RWPE2 (cell line): ENCODE results near the gene ZC3HAV1.
"Not testable (repeated sequence)": the region's sequence is repeated elsewhere in the genome, so short reads cannot be mapped to it uniquely, and the experiment has no call there.

Experiments used
- ATAC-seq: fragments of 200-7000 bp; cut with Tn5 transposase; 3 replicates; pipeline ENCODE4 v1.9.1; 2021; ENCODE audit warnings: low read depth
- DNase-seq: peaks from one replicate; pipeline ENCODE4 v3.0.0-alpha.2; 2020; ENCODE audit warnings: low spot score
- H3K27ac ChIP-seq: fragments of 450-650 bp; 2 replicates; pipeline ENCODE4 v1.5.1; 2017; ENCODE audit warnings: mild to moderate bottlenecking; ENCODE audit not compliant: poor library complexity, severe bottlenecking
- H3K27me3 ChIP-seq: fragments of 250-450 bp; sonication (Bioruptor Pico); 2 replicates; pipeline ENCODE4 v1.5.1; 2021; ENCODE audit warnings: mild to moderate bottlenecking, moderate library complexity; ENCODE audit not compliant: insufficient read depth, poor library complexity, severe bottlenecking
- H3K36me3 ChIP-seq: fragments of 250-450 bp; sonication (Bioruptor Pico); 2 replicates; pipeline ENCODE4 v1.5.1; 2020; ENCODE audit warnings: low read depth, mild to moderate bottlenecking, moderate library complexity
- H3K4me1 ChIP-seq: fragments of 250-450 bp; sonication (Bioruptor Pico); 2 replicates; pipeline ENCODE4 v1.5.1; 2021; ENCODE audit warnings: mild to moderate bottlenecking, moderate library complexity; ENCODE audit not compliant: insufficient read depth, poor library complexity, severe bottlenecking
- H3K4me3 ChIP-seq: fragments of 250-450 bp; sonication (Bioruptor Pico); 2 replicates; pipeline ENCODE4 v1.5.1; 2021; ENCODE audit warnings: mild to moderate bottlenecking, moderate library complexity; ENCODE audit not compliant: severe bottlenecking
- H3K9me3 ChIP-seq: fragments of 250-450 bp; sonication (Bioruptor Pico); 2 replicates; pipeline ENCODE4 v1.5.1; 2021; ENCODE audit warnings: mild to moderate bottlenecking, moderate library complexity; ENCODE audit not compliant: severe bottlenecking
- CTCF ChIP-seq: fragments of 450-650 bp; IDR thresholded peaks from one replicate; pipeline ENCODE4 v1.5.1; 2017; ENCODE audit warnings: mild to moderate bottlenecking, moderate library complexity; ENCODE audit not compliant: poor library complexity, severe bottlenecking

ZC3HAV1 gene

DNA sequence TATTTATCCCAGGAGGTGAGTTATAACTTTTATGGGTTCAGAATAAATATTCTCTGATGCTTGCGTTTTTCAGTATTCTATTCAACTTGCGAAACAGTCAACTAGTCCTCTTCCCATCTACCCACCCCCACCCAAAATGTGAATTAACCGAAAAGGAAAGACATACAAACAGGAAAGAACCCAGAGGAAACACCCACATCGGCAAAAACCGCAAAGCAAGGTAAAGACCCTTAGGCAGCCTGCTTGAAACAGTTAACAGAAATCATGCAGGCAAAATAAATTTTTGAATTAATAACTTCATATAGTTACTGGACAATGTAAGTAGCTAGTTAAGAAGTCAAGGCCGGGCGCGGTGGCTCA, 5.4 kb downstream of the ZC3HAV1 start:
- Histone ChIP-seq H3K9me3 (no peaks in the 10 kb centered on the region), H3K4me3 (no peak overlapping the region), H3K4me1 (peaks cover 19% of the 10 kb centered on the region), H3K36me3 (peaks cover 32% of the 10 kb centered on the region), H3K27me3 (no peaks in the 10 kb centered on the region), H3K27ac (no peak overlapping the region)
- no peak for DNase-seq
- TF ChIP-seq CTCF, result no peak
- ATAC-seq, result no peak

DNA sequence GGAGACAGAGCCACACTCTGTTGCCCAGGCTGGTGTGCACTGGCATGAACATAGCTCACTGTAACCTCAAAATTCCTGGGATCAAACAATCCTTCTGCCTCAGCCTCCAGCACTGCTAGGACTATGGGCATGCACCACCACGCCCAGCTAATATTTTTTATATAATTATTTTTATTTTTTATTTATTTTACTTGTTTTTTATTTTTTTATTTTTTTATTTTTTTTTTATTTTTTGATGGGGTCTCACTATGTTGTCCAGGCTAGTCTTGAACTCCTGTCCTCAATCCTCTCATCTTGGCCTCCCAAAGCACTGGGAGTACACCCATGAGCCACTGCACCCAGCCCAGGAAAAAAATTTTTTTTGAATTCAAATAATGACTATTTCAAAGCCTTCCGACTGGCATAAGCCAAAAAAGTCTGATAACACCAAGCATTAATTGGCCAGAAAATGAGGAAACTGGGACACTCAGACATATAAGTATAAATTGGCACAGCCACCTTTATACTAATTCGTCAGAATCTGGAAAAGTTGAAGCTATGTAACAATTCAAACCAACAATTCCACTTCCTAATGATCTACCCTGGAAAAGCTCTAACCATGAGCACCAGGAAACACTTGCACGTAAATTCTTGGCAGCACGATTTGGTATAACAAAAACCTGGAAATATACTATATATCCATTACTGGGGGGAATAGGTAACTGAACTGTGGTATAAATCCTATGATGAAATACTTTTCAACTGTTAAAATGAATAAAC, 6.3 kb downstream of the ZC3HAV1 start:
- H3K36me3 ChIP-seq, result peaks cover 40% of the 10 kb centered on the region
- H3K4me1 ChIP-seq, result peaks cover 19% of the 10 kb centered on the region
- DNase-seq (no peak), ATAC-seq (no peak)
- no peak for TF ChIP-seq CTCF
- no peak overlapping the region for H3K27ac ChIP-seq
- no peaks in the 10 kb centered on the region for H3K9me3 ChIP-seq
- no peaks in the 10 kb centered on the region for H3K27me3 ChIP-seq
- H3K4me3 ChIP-seq, result no peak overlapping the region

- not testable (repeated sequence) for ATAC-seq, H3K27ac ChIP-seq, H3K9me3 ChIP-seq, DNase-seq, H3K27me3 ChIP-seq, H3K4me3 ChIP-seq
- Histone ChIP-seq H3K4me1 (peaks cover 13% of the 10 kb centered on the region), H3K36me3 (peaks cover 46% of the 10 kb centered on the region)
Observed at GRCh38 chr7:139101637-139102158, 7.8 kb downstream of the ZC3HAV1 start.

GRCh38 chr7:139099172-139099947, 10.2 kb downstream of the ZC3HAV1 start:
- TF ChIP-seq CTCF, result no peak
- no peak overlapping the region for H3K27ac ChIP-seq
- no peaks in the 10 kb centered on the region for H3K27me3 ChIP-seq
- ATAC-seq (no peak), DNase-seq (no peak)
- no peaks in the 10 kb centered on the region for H3K9me3 ChIP-seq
- no peaks in the 10 kb centered on the region for H3K4me1 ChIP-seq
- peaks cover 46% of the 10 kb centered on the region for H3K36me3 ChIP-seq
- H3K4me3 ChIP-seq, result no peak overlapping the region

DNA sequence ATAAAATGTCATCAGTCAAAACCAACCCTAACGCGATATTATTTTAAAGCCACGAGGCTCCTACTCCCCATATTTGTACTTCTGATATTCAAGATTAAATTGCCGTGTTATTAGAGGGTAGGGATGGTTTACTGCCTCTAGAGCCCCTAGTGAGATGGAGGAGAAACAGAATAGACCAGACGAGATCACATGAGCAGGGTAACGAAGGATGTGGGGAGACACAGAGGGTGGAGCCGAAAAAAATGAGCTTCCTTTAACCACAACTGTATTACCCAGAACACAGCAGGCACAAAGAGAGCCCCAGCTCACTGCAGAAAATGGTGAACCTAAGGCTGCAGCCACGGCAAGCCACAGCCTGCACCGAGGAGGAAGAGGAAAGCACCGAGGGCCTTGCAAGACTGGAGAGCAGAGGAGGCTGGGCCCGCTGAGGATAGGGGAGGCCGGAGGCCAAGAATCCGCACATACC, 14.3 kb downstream of the ZC3HAV1 start:
- Histone ChIP-seq H3K9me3 (no peaks in the 10 kb centered on the region), H3K4me1 (no peaks in the 10 kb centered on the region), H3K4me3 (no peak overlapping the region), H3K36me3 (peaks cover 55% of the 10 kb centered on the region), H3K27ac (no peak overlapping the region), H3K27me3 (no peaks in the 10 kb centered on the region)
- ATAC-seq, result peak; percentile 42; the same call in 2 of the 3 replicates
- no peak for TF ChIP-seq CTCF
- no peak for DNase-seq
